Measurements from ENCODE around the gene HTT. TPM values are rescaled to one million over a fixed set of nuclear protein-coding genes. Genes with fewer than 3 reads are reported as not detected.

HTT gene
- total RNA-seq, 4 donors from 2014 or later, result 50.1 to 192 (median 81.0) TPM

DNA sequence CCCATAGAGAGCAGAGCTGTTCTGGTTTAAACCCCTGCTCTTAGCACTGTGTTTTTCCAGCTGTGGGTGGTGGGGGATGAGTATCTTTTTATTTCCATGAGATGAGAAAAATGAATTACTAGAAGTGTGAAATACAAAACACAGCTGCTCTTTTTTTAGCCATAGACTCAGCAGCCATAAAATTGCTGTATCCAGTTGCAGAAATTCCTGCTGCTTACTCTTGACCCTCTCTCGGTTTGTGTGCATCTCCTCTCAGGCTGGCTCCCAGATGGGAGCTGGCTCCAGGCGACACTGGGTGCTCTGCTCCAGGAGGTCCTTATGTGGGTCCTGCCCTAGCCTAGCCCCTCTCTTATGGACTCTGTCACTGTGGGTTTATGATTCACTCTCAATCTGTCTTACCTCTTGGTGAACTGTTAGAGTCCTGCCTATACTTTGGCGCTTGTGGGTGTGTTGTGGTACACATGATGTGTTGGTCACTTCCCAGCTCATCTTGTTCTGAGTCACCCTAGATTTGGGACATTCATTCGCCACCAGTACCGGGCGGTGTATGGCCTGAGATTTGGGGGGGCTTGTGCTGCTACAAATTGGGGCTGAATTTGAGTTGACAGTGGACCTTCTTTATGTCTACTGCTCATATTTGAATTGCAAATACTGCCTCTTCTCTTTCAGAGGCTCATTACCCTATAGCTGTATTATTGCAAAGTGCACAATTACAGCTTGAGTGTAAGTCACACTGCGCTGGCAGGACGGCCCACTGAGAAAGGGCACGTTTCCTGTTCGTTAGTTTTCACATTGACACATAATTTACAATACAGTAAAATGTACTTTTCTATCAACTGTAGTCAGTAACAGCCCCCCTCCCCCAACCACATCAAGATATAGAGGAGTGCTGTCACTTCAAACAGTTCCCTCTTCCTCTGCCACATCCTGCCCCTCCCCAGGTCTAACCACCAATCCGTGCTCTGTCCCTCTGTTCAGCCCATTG lies 127.5 kb downstream of the HTT start:
- peaks cover 11% of the 10 kb centered on the region for H3K4me1 ChIP-seq
- peaks cover 58% of the 10 kb centered on the region for H3K36me3 ChIP-seq
- no peaks in the 10 kb centered on the region for H3K27me3 ChIP-seq
- no peak overlapping the region for H3K4me3 ChIP-seq
- TF ChIP-seq POLR2AphosphoS5 (IDR thresholded peaks at IDR 0.05), result no peak
- TF ChIP-seq EP300 (IDR thresholded peaks at IDR 0.05), result no peak
- TF ChIP-seq POLR2A (IDR thresholded peaks at IDR 0.05), result no peak
- TF ChIP-seq, protein P1, sequence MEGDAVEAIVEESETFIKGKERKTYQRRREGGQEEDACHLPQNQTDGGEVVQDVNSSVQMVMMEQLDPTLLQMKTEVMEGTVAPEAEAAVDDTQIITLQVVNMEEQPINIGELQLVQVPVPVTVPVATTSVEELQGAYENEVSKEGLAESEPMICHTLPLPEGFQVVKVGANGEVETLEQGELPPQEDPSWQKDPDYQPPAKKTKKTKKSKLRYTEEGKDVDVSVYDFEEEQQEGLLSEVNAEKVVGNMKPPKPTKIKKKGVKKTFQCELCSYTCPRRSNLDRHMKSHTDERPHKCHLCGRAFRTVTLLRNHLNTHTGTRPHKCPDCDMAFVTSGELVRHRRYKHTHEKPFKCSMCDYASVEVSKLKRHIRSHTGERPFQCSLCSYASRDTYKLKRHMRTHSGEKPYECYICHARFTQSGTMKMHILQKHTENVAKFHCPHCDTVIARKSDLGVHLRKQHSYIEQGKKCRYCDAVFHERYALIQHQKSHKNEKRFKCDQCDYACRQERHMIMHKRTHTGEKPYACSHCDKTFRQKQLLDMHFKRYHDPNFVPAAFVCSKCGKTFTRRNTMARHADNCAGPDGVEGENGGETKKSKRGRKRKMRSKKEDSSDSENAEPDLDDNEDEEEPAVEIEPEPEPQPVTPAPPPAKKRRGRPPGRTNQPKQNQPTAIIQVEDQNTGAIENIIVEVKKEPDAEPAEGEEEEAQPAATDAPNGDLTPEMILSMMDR (IDR thresholded peaks at IDR 0.05), result no peak
- DNase-seq (ENCODE audit: low spot score in 2 of 2), result peak; percentile 49 to 60
- 74% methylated on average over 11 of the region's 11 CpGs for WGBS
- no peak overlapping the region for H3K27ac ChIP-seq
- H3K9me3 ChIP-seq, result no peaks in the 10 kb centered on the region

DNA sequence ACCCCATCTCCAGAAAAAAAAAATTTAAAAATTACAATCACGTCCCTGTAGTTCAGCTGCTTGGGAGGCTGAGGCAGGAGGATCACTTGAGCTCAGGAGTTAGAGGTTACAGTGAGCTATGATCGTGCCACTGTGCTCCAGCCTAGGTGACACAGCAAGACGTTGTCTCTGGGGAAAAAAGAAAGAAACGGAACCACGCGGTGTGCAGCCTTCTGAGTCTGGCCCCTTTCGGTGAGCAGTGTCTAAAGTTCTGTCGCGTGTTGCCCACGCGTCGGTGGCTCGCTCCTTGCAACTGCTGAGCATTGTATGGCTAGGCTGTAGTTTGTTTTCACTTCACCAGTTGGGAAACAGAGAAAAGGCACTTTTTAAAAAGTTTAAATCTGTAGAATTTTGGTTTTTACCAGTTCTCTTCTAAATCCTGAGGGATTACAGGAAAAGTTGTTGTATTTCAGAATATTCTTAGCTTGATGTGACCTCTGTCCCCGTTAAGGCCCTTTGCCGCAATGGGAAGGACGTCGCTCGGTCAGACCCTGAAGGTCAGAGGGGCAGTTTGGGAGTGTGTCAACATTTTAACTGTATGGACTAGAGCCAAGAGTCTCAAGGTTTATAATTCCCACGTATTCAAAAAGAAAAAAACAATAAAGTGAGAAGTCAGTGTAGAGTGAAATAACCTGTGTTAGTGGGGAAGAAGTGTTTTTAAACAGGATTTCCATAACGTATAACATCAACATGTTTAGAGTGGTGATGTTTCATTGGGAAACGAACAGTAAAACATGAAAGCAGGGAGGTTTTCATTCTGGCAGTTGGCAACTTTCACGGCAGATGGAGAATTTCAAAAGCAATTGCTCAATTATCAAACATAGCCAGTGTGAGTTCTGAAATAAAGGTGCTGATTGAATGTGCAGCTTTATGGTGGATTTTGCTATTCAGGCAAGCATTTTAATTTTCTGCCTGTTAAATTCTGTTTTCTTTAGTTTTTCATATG lies 128.6 kb downstream of the HTT start:
- peak; percentile 20 to 46 for DNase-seq (ENCODE audit: low spot score in 2 of 2)

DNA sequence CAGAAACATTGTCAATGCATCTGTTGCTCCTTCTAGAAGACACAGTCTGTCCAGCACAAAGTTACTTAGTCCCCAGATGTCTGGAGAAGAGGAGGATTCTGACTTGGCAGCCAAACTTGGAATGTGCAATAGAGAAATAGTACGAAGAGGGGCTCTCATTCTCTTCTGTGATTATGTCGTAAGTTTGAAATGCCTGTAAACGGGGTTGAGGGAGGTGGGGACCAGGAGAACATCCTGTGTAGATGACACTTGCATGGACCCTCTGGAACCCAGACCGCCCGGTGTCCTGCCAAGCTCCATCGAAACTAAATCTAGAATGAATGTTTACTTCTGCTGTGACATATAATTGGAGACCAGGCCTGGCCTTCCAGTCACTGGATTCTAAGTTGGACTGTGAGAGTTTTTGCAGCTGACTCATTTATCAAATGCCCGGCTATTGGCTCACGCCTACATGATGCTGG lies 129.5 kb downstream of the HTT start:
- H3K36me3 ChIP-seq, result peaks cover 54% of the 10 kb centered on the region
- no peaks in the 10 kb centered on the region for H3K9me3 ChIP-seq
- TF ChIP-seq, protein P1 (IDR thresholded peaks at IDR 0.05), result no peak
- peak in 1 of 3 donors; percentile 4 for TF ChIP-seq POLR2AphosphoS5 (IDR thresholded peaks at IDR 0.05)
- peak overlapping the region; percentile 26 for H3K27ac ChIP-seq
- no peak overlapping the region for H3K4me3 ChIP-seq
- H3K4me1 ChIP-seq, result peaks cover 14% of the 10 kb centered on the region
- H3K27me3 ChIP-seq, result no peaks in the 10 kb centered on the region
- 77% methylated on average over 8 of the region's 8 CpGs for WGBS
- DNase-seq (ENCODE audit: low spot score in 2 of 2), result peak; percentile 72 to 85

More for the DNA sequence above, 128.6 kb downstream of the HTT start:
- WGBS, result 77% methylated on average over 22 of the region's 22 CpGs
- Histone ChIP-seq H3K27me3 (no peaks in the 10 kb centered on the region), H3K27ac (peak overlapping the region; percentile 28), H3K4me1 (peaks cover 14% of the 10 kb centered on the region), H3K9me3 (no peaks in the 10 kb centered on the region), H3K36me3 (peaks cover 54% of the 10 kb centered on the region), H3K4me3 (no peak overlapping the region)
- TF ChIP-seq, protein P1 (IDR thresholded peaks at IDR 0.05), result no peak
- no peak for TF ChIP-seq POLR2A (IDR thresholded peaks at IDR 0.05)
- no peak for TF ChIP-seq POLR2AphosphoS5 (IDR thresholded peaks at IDR 0.05)
- TF ChIP-seq EP300 (IDR thresholded peaks at IDR 0.05), result no peak

DNA sequence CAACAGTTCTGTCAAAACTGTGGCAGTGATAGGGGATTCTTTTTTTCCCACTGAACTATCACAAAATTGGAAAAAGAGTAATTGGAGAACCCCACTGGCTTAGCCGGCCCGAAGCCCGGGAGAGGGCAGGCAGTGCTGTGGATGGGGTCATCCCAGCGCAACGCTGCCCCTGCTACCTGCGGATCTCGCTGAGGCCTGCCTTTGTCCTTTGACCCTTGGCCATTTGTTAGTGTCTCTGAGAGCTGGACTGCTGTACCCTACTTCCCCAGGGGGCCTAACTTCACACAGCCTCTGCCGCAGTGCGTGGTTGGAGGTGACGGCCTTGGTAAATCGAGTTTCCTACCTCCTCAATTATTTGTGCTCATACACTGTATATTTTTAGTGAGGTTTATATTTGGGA lies 131.5 kb downstream of the HTT start:
- no peaks in the 10 kb centered on the region for H3K27me3 ChIP-seq
- peaks cover 54% of the 10 kb centered on the region for H3K36me3 ChIP-seq
- H3K4me1 ChIP-seq, result peaks cover 10% of the 10 kb centered on the region
- WGBS, result 89% methylated on average over 11 of the region's 11 CpGs
- no peak for TF ChIP-seq EP300 (IDR thresholded peaks at IDR 0.05)
- no peak for TF ChIP-seq POLR2AphosphoS5 (IDR thresholded peaks at IDR 0.05)
- no peak for TF ChIP-seq POLR2A (IDR thresholded peaks at IDR 0.05)
- TF ChIP-seq, protein P1 (IDR thresholded peaks at IDR 0.05), result no peak
- peak in 1 of 2 donors; percentile 21 for DNase-seq (ENCODE audit: low spot score in 2 of 2)
- H3K27ac ChIP-seq, result no peak overlapping the region
- no peaks in the 10 kb centered on the region for H3K9me3 ChIP-seq
- H3K4me3 ChIP-seq, result no peak overlapping the region

Measured in suprapubic skin (tissue), 4 donors.